ENCODE data around the gene MYOCOS.

DNA sequence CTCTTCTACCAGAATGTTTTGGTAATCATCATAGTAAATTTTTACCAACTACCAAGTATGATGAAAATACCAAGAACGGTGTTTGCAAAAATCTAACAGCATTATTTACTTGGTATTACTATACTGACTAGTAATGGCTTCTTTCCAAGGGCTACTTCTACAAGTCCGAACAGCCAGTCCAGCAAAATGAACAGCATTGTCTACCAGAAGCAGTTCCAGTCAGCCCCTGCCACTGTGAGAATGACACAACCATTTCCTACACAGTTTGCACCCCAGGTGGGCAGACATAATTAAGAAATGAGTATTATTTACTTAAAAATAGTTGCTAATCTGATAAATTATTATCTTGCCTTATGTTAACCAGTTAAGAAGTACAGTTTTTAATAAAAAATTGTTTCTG, 33.8 kb upstream of the MYOCOS start:
- TF ChIP-seq POLR2AphosphoS5 (IDR thresholded peaks at IDR 0.05) (no peak), POLR2A (IDR thresholded peaks at IDR 0.05) (no peak)
- TF ChIP-seq, protein P1, sequence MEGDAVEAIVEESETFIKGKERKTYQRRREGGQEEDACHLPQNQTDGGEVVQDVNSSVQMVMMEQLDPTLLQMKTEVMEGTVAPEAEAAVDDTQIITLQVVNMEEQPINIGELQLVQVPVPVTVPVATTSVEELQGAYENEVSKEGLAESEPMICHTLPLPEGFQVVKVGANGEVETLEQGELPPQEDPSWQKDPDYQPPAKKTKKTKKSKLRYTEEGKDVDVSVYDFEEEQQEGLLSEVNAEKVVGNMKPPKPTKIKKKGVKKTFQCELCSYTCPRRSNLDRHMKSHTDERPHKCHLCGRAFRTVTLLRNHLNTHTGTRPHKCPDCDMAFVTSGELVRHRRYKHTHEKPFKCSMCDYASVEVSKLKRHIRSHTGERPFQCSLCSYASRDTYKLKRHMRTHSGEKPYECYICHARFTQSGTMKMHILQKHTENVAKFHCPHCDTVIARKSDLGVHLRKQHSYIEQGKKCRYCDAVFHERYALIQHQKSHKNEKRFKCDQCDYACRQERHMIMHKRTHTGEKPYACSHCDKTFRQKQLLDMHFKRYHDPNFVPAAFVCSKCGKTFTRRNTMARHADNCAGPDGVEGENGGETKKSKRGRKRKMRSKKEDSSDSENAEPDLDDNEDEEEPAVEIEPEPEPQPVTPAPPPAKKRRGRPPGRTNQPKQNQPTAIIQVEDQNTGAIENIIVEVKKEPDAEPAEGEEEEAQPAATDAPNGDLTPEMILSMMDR (IDR thresholded peaks at IDR 0.05): no peak

All from suprapubic skin (tissue), 4 donors.